Endothelial cell of umbilical vein (primary cell): ENCODE measurements around the gene ZNF687.

Experiments
- GATA2 ChIP-seq: IDR thresholded peaks from 2 replicates; pipeline ENCODE4 v1.7.0; 2011; ENCODE audit warnings: low read depth, mild to moderate bottlenecking, moderate library complexity, mixed read lengths, low read length; ENCODE audit not compliant: insufficient read length, insufficient read depth
- MAX ChIP-seq: IDR thresholded peaks from 2 replicates; pipeline ENCODE4 v1.6.1; 2011; ENCODE audit not compliant: insufficient read depth, insufficient read length
- POLR2A ChIP-seq: IDR thresholded peaks from 2 replicates; pipeline ENCODE4 v1.6.1; 2012; ENCODE audit warnings: low read depth, mild to moderate bottlenecking, control low read depth, low read length
- POLR2AphosphoS5 ChIP-seq: IDR thresholded peaks from 2 replicates; pipeline ENCODE4 v1.6.1; 2012; ENCODE audit warnings: low read depth, mild to moderate bottlenecking, control low read depth, low read length, moderate library complexity; ENCODE audit not compliant: insufficient read depth
- TF ChIP-seq, protein P1 (sequence below), 2 donors: IDR thresholded peaks; 1 replicate in 1 of 2; 2 replicates in 1 of 2; pipeline ENCODE4 v1.5.1; 2011; ENCODE audit warnings: low read length in 2 of 2, mild to moderate bottlenecking in 2 of 2, moderate library complexity in 2 of 2, control low read depth in 1 of 2, inconsistent platforms in 1 of 2, low read depth in 1 of 2; ENCODE audit not compliant: insufficient read depth in 1 of 2; ENCODE audit errors: extremely low read depth in 1 of 2

DNA sequence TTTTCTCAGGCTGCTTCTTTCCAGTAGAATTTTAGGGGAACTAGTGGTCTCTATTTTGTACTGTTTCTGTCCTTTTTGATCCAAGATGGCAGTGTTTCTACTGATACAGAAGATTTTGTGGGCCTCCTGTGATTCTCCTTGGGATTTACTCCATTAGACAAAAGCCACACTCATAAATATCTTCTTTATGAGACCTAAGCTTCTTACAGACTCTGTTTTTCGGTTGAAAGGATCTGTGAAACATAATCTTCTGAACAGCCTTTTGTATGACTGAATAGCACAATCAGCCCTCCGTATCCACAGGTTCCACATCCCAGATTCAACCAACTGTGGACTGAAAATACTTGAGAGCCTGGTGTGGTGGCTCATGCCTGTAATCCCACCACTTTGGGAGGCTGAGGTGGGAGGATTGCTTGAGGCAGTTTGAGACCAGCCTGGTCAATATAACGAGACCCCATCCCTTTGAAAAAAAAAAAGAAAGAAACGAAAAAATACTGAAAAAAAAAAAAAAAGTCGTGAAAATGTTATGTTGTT lies 38.3 kb upstream of the ZNF687 start:
- TF ChIP-seq, protein P1, sequence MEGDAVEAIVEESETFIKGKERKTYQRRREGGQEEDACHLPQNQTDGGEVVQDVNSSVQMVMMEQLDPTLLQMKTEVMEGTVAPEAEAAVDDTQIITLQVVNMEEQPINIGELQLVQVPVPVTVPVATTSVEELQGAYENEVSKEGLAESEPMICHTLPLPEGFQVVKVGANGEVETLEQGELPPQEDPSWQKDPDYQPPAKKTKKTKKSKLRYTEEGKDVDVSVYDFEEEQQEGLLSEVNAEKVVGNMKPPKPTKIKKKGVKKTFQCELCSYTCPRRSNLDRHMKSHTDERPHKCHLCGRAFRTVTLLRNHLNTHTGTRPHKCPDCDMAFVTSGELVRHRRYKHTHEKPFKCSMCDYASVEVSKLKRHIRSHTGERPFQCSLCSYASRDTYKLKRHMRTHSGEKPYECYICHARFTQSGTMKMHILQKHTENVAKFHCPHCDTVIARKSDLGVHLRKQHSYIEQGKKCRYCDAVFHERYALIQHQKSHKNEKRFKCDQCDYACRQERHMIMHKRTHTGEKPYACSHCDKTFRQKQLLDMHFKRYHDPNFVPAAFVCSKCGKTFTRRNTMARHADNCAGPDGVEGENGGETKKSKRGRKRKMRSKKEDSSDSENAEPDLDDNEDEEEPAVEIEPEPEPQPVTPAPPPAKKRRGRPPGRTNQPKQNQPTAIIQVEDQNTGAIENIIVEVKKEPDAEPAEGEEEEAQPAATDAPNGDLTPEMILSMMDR (IDR thresholded peaks at IDR 0.05; ENCODE audit: extremely low read depth in 1 of 2, insufficient read depth in 1 of 2, low read depth in 1 of 2, low read length in 2 of 2), result no peak
- TF ChIP-seq MAX (no peak), POLR2A (no peak), POLR2AphosphoS5 (no peak), GATA2 (no peak)
